HPDE6-E6E7 (cell line): ENCODE results near the gene NR1D2.
"Not testable (repeated sequence)": the region's sequence is repeated elsewhere in the genome, so short reads cannot be mapped to it uniquely, and the experiment has no call there.

ENCODE experiments used
- DNase-seq: peaks from one replicate; pipeline ENCODE4 v3.0.0; 2011; ENCODE audit warnings: missing footprints; ENCODE audit errors: extremely low spot score

Gene NR1D2

DNA sequence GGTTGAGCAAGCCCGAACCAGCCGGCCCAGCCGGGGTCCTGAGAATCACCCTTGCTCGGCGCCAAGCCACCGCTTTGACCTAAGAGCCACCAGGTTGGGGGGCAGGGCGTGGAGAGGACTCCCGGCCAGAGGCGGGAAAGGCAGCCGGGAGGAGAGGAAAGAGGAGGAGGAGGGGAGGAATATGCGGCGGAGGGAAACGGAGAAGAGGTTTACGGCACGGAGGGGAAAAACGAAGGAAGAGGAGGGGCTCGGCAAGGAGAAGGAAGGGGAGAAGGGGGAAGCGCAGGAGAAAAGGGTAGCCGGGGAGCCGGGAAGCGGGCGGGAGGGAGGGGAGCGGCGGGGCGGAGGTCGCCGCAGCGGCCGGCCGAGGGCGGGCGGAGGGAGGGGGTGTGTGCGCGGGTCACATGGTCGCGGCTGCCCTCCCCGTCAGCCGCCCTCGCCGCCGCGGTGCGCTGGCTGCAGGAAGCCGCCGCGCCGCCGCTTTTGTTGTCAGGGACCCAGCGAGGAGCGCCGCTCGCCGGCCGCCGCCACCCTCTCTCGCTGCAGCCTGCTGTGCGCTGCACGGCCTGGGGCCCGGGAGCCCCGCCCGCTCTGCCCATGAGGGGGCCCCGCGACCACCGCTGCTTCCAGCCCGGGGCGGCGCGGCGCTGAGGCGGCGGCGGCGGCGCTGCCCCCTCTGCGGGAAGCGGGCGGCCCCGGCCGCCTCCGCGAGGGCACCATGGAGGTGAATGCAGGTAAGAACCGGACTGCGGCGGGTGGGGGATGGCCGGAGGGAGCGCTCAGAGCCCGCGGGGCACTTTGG, at the start of gene NR1D2:
NR1D2 (plus strand) TSS at position 426 of the 802 bp plus-strand sequence; CDS start at position 719, 293 bp downstream.
- peak; percentile 36 for DNase-seq

DNA sequence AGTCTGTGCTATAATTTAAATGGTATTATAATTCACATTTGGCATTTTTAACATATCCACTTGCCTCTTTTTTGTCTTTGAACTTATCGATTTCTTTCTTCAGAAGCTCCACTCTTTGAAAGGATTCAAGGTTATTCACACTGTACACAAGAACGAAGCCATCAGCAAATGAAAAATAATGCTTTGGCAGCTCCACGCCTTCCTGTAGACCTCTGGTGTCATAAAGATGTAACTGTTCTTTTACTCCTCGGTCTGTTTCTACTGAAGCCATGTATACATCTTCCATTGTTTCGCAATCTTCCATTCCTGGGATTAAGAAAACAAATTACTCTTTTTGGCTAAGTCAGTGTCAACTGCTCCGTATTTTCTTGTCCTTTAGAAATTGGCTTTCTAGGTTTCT, 44.3 kb upstream of the NR1D2 start:
- DNase-seq: no peak

DNA sequence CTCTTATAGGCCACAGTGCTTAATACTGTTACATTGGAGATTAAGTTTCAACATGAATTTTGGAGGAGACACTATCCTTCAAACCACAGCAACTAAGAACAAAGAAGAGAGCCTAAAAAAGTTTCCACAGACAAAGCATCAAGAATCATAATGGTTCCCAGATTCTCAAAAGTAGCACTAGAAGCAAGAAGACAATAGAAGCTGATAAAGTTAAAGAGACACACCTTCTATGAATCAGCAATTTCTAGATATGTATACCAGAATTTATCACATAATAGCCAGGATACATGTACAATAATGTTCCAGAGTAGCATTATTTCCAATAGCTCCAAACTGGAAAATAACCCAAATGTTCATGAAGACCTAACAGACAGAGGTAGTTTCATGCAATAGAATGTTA, 40.5 kb upstream of the NR1D2 start:
- DNase-seq: no peak

DNA sequence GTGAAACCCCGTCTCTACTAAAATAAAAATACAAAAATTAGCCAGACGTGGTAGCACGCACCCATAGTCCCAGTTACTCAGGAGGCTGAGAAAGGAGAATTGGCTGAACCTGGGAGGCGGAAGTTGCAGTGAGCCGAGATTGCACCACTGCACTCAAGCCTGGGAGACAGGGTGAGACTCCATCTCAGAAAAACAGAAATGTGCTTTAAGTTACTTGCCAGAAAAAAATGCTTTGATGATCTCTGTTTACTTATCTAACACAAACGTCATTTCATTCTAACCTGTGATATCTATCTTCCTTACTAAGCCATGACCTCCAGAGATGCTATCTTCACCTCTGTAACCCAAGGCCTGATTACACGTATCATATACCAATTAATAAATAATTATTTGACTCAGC, 35.7 kb upstream of the NR1D2 start:
- no peak for DNase-seq

DNA sequence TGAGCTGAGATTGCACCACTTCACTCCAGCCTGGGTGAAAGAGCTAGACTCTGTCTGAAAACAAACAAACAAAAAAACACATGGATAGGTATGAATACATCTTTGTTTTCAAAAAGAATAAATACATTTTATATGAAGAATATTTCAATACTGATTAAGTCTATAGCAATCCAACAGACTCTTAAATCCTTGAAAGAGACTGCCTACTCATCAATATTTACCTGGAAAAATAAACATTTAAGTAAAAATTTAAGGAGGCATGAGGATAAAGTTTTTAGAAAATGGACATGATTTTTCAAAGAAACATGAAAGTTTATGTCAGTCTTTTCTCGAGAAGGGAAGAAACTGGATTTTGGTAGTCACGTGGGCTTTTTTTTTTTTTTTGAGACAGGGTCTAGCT, 33.7 kb upstream of the NR1D2 start:
- no peak for DNase-seq

DNA sequence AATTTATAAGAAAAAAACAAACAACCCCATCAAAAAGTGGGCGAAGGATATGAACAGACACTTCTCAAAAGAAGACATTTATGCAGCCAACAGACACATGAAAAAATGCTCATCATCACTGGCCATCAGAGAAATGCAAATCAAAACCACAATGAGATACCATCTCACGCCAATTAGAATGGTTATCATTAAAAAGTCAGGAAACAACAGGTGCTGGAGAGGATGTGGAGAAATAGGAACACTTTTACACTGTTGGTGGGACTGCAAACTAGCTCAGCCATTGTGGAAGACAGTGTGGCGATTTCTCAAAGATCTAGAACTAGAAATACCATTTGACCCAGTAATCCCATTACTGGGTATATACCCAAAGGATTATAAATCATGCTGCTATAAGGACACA, 32.8 kb upstream of the NR1D2 start:
- DNase-seq: not testable (repeated sequence)

DNA sequence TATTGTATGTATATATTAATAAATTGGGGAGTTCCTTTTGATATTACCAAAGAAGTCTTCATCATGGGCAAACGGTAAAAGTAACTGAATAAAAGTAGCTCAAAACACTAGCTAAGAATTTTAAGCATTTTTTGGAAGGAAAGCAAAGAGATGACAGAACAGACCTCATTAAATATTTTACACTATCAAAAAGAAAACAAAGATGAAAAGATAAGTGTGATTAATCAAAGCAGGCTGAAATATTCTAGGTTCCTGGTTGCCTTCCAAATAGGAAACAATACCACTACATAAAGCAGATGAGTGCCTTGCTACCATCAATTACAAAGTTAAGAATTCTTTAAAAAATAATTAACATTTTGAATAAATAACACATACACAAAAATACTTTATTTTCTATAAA, 31.9 kb upstream of the NR1D2 start:
- DNase-seq: no peak

DNA sequence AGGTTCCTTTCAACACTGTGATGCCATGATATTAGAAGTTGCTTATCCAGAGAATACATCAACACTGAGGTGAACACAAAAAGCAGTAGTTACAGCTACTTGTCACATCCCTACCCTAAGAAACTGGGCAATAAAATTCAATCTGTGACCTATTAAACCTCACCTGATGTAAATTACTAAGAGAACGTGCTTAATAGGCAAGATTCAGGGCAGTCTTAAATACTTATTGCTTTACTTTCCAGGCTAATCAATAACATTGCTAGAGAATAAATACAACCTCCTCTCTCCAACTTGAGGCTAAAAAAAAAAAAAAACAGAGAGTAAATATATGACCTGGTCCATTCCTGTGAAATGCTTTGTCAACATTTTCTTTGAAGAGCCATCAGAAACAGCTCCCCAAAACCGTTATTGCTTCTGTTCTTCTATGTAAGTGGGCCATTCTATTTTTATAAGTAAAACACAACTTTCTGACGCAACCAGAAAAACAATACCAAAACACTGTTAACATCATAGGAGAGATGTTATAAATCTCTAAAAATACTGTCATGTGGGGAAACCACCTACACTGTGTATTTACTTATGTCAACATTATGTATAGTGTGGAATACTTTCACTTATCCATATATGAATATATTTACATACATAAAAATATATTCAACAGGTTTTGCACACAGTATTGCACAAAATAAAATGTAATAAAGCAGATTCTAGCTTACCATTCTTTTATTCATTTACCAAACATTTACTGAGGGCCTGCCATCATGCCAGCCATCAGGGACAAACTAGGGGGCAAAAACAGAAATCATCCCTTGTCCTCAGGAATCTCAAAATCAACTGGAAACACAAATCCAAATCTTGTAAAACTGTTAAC, 31.0 kb upstream of the NR1D2 start:
- DNase-seq: no peak

DNA sequence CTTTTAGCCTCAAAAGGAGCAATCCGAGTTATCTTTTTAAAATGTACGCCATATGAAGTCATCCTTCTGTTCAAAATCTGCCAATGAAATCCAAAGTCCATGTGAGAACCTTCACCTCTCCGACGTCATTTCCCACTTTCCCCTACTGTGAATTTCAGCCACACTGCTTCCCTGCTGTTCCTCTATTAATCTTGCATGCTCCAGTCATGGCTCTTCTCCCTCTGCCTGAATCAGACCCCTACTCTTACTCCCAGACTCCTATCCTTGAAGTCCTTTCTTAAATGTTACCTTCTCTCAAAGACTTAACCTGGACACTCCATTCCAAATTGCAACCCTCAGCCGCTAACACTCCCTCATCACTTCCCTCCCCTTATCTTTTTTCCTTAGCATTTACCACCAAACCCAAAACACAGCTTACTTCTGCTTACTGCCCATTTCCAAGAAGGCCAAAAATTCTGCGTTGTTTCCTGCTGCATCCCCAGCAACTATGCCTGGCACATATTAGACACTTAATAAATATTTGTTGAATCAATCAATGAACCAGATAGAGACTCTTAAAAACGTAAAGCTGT, 29.5 kb upstream of the NR1D2 start:
- no peak for DNase-seq

DNA sequence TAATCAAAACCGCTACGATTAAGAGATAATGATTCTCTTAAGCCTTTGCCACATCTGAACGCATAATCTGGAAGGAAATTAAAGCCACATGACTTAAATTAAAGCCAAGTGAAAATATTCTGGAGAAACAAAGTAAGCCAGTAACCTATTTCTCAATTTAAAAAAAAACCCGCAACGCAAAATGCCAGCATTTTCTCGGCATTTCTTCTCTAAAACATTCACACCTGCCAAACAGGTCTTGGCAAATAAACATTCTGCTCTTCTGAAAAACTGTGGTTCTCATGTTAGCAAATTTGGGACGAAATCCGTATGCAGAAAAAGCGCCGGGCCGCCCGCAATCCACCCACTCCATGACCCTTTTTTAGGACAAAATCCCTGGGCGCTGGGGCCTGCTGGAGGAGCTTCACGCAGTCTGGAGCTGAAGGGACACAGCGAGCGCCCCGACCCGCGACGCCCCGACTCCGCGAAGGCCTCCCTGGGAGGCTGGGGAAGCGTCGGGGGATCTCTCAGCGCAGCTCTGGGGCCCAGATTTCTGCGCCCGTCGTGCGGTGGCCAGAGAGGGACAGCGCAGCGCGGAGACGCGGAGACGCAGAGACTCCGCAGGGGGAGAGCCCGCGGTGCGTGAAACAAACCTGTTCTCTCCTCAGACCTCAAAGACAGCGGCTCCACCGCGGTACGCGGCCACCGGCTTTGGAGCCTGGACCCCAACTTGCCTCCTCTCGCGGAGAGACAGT, 28.8 kb upstream of the NR1D2 start:
- DNase-seq: no peak

DNA sequence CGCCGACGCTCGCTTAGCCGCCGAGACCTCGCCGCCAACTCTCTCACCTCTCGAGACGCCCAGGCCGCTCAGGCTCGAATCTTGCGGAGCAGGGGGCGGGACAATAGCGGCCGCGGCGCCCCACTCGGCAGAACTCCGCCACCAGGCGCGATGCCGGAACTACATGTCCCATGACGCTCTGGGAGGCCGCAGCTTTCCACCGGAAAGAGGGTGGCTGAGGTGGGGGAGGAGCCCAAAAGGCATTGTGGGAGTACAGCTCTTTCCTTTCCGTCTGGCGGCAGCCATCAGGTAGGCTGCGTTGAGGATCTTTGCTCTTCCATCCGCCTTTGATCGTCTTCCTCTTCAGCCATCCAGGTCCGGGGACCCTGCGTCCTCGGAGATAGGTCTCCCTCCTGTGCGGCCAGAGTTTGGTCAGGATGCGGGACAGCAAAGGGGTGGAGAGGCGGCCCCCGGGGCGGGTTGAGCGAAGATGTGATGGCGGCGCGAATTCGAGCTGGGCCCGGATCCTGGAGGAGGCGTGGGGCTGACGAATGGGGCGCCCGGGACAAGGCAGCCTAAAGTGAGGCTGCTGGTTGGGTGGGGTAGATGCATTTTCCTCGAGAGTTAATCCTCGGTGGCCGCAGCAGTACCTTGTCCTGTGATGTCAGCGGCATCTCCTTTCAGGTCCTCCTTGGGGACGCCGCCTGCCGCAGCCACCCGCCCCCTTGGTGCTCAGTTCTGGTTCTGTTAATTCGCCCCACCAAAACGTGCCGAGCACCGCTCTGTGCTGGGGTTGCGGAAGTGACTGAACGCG, 28.0 kb upstream of the NR1D2 start, which contains the start of the genes NKIRAS1 and RPL15:
NKIRAS1 (minus strand) TSS at position 105 of the 793 bp plus-strand sequence. CDS start 6,086 bp downstream, outside the sequence.
RPL15 (plus strand) TSS at position 247 of the 793 bp plus-strand sequence. CDS start 728 bp downstream, outside the sequence.
- DNase-seq: peak; percentile 71

DNA sequence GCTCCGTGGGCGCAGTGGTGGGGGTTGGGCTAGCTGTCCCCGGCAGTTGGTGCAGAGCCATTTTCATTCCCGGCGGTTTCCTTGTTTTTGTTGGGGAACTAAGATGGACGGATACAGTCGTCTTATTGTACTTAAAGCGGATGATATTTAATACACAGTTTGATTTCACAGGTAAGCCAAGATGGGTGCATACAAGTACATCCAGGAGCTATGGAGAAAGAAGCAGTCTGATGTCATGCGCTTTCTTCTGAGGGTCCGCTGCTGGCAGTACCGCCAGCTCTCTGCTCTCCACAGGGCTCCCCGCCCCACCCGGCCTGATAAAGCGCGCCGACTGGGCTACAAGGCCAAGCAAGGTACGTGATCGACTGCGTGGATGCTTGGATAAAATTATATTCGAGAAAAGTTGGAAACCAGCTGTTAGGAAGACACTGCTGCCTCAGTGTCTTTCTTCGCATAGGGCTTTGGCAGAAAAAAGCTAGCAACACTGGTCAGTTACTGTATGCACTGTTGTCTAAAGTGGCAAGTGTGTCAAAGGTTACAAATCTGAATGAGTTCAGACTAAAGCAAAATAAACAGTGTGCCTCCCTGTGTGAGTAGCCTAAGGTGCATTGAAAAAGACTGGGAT, 27.3 kb upstream of the NR1D2 start:
- not testable (repeated sequence) for DNase-seq

DNA sequence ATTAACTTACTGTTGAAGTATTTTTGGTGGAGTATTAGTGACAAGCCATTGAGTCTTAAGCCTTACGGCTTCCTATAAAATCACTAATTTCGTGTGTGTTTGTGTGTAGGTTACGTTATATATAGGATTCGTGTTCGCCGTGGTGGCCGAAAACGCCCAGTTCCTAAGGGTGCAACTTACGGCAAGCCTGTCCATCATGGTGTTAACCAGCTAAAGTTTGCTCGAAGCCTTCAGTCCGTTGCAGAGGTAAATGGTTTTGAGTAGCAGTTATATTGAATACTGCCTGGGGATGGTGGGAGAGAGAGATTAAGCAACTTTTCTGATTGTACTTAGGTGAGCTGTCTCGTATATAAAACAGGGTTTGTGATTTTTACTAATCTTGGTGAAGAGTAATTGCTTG, 26.8 kb upstream of the NR1D2 start:
- not testable (repeated sequence) for DNase-seq

DNA sequence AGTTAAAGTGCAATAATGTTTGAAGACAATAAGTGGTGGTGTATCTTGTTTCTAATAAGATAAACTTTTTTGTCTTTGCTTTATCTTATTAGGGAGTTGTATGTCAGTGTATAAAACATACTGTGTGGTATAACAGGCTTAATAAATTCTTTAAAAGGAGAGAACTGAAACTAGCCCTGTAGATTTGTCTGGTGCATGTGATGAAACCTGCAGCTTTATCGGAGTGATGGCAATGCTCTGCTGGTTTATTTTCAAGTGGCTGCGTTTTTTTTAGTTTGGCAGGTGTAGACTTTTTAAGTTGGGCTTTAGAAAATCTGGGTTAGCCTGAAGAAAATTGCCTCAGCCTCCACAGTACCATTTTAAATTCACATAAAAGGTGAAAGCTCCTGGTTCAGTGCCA, 25.5 kb upstream of the NR1D2 start:
- DNase-seq: no peak

DNA sequence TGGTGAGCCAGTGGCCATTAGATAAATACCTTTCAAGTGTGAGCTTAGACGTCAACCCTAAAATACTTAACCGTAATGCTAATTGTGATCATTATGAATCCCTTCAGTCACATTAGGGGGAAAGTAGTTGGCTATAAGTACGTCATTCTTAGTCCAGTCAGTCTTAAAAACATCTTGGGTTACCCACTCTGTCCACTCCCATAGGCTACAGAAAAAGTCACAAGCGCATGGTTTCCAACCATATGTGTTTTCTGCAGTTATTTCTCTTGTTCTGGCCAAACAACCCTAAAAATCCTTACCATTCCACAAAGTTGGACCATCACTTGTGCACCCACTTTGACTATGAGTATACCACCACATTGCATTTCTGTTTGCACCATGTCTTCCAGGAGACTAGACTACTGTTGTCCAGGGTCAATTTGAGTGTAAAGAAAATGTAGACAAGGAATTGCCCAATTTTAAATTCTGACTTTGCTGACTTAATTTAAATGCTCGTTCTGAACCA, 24.9 kb upstream of the NR1D2 start:
- no peak for DNase-seq

DNA sequence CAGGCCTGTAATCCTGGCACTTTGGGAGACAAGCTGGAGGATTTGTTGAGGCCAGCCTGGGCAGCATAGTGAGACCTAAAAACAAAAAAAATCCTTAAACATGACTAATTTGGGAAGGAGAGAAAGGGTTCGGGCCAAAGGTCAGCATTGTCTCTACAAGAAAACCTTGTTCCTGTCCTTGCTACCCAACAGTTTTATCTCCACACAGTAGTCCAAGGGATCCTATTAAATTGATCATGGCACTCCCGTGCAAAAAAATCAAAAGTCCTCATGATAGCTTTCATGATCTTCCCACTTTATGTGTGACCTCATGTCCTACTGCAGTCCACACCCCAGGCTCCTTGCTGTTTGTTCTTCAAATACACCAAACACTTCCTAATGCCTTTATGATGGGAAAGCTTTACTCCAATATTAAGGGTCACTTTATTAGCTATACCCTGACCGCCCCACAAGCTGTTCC, 24.0 kb upstream of the NR1D2 start:
- no peak for DNase-seq

DNA sequence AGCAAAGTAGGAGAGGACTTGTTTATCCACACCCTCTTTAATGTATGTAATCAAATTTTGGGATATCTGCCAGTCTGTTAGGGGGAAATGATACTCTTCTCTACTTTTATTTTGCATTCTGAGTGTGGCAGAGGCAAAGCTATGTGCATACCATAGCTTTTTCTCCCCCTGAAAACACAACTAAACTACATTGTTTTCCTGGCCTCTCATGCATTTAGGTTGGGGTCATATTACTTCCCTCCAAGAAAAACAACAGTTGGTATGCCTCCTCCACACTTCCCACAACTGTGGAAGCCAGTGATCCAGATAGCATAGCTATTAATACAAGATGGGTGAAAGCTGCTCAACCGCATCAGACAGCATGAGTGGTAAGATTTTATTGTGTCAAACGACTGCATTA, 21.3 kb upstream of the NR1D2 start:
- DNase-seq: no peak

DNA sequence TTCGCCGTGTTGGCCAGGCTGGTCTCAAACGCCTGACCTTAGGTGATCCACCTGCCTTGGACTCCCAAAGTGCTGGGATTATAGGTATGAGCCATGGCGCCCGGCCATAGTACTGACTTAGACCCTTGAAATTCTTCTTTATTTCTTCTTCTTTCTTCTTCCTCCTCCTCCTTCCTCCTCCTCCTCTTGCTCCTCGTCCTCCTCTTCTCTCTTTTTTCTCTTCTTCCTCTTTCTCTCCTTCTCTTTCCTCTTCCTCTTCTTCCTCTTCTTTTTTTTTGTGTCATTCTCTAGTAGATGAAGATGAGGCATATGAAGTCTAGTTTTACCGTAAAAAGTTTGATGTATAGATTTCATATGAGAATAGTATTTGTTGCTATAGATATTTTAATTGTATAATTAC, 18.8 kb upstream of the NR1D2 start:
- no peak for DNase-seq

DNA sequence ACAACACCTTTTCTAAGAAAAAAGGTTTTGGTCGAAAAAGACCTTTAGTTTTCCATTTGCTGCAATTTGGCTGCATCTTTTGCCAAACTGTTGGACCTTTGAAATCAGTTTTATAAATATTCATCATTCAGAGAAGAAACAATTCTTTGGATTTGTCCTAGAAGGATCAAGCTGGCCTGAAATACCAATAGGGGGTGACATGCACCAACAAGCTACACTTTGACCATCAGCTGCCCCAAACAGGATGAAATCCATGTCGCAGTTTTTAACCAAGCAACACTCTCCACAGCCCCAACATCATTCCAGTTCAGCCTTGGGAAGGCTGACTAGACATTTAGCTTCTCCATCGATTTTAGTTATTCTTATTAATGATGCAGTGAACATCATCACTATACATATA, 18.4 kb upstream of the NR1D2 start:
- no peak for DNase-seq

DNA sequence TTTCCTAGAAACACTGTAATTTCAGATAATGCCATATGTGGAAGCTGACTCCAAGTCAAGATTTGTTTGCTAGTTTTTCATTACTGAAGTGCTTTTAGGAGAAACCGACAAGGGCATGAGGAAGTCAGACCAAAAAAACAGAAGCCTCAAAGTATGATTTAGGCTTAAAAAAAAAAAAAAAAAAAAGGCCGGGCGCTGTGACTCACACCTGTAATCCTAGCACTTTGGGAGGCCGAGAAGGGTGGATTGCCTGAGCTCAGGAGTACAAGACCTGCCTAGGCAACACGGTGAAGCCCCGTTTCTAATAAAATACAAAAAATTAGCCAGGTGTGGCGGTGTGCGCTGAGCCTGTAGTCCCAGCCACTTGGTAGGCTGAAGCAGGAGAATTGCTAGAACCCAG, 16.6 kb upstream of the NR1D2 start:
- DNase-seq: no peak
